Caco-2 (cell line): ENCODE measurements around the gene LXN. TPM values are rescaled to one million over a fixed set of nuclear protein-coding genes. Genes with fewer than 3 reads are reported as not detected.

Experiments
- BruUV-seq: library from RNA; stranded (reverse); fragments of 400-500 nt; replicated peaks from 2 replicates; lab custom pipeline; 2021; lab: Mats Ljungman, UMichigan
- CTCF ChIA-PET: fragments of 300-600 bp; sonication (Branson Sonifier 250); formaldehyde crosslinking; loops from one replicate; lab custom pipeline; 2022; ENCODE audit warnings: antibody characterized with exemption; lab: Charles Lee
- POLR2A ChIA-PET: fragments of 300-600 bp; sonication (Branson Sonifier 250); formaldehyde crosslinking; loops from one replicate; lab custom pipeline; 2022; ENCODE audit warnings: antibody characterized with exemption; lab: Charles Lee
- DNase-seq, 2 experiments: peaks; one replicate each; pipeline versions ENCODE4 v3.0.0 to v3.0.0-alpha.2; 2020 to 2022
- H3K27me3 ChIP-seq: replicated peaks from 2 replicates; pipeline ENCODE4 v1.6.0; 2011; ENCODE audit warnings: low read length; ENCODE audit not compliant: control insufficient read depth, insufficient read depth
- H3K36me3 ChIP-seq: 2 replicates; pipeline ENCODE4 v1.5.1; 2011; ENCODE audit warnings: low read length; ENCODE audit not compliant: control insufficient read depth, insufficient read depth
- H3K4me1 ChIP-seq: fragments of 250-450 bp; sonication (Bioruptor Pico); 2 replicates; pipeline ENCODE4 v1.5.1; 2020; ENCODE audit warnings: mild to moderate bottlenecking
- H3K4me3 ChIP-seq: 2 replicates; pipeline ENCODE4 v1.5.1; 2011; ENCODE audit warnings: low read depth, mild to moderate bottlenecking, control low read depth, low read length
- H3K9me3 ChIP-seq: fragments of 250-450 bp; sonication (Bioruptor Pico); 2 replicates; pipeline ENCODE4 v1.5.1; 2020; ENCODE audit warnings: mild to moderate bottlenecking, moderate library complexity
- H3K27ac Mint-ChIP-seq: one replicate; pipeline ENCODE4 v1.8.0; 2022; ENCODE audit warnings: mixed read lengths; ENCODE audit not compliant: unreplicated experiment
- H3K27me3 Mint-ChIP-seq: one replicate; pipeline ENCODE4 v1.8.0; 2022; ENCODE audit warnings: mixed read lengths; ENCODE audit not compliant: insufficient read depth, unreplicated experiment
- H3K36me3 Mint-ChIP-seq: one replicate; pipeline ENCODE4 v1.8.0; 2022; ENCODE audit warnings: mild to moderate bottlenecking, mixed read lengths; ENCODE audit not compliant: insufficient read depth, unreplicated experiment
- H3K4me1 Mint-ChIP-seq: one replicate; pipeline ENCODE4 v1.8.0; 2022; ENCODE audit warnings: low read depth, mixed read lengths; ENCODE audit not compliant: unreplicated experiment
- H3K4me3 Mint-ChIP-seq: one replicate; pipeline ENCODE4 v1.8.0; 2022; ENCODE audit warnings: mild to moderate bottlenecking, moderate library complexity, mixed read lengths; ENCODE audit not compliant: unreplicated experiment
- H3K9me3 Mint-ChIP-seq: one replicate; pipeline ENCODE4 v1.8.0; 2022; ENCODE audit warnings: mixed read lengths; ENCODE audit not compliant: unreplicated experiment
- CTCF ChIP-seq, 2 experiments: fragments of 200-600 bp in 1 of 2; IDR thresholded peaks; 1 replicate in 1 of 2; 2 replicates in 1 of 2; pipeline versions ENCODE4 v1.5.1 to v1.8.0; 2011 to 2022; ENCODE audit warnings: antibody characterized with exemption in 1 of 2, control low read depth in 1 of 2, inconsistent platforms in 1 of 2, low read depth in 1 of 2, low read length in 1 of 2, mild to moderate bottlenecking in 1 of 2, moderate library complexity in 1 of 2; ENCODE audit not compliant: insufficient read depth in 1 of 2, severe bottlenecking in 1 of 2, unreplicated experiment in 1 of 2
- intact Hi-C: fragments of 100-400 bp; cut with micrococcal nuclease; formaldehyde crosslinking; loops from one replicate; pipeline ENCODE4 v1.10.0; 2022; ENCODE audit not compliant: unreplicated experiment
- total RNA-seq: library from RNA; stranded (reverse); gene quantifications from 2 replicates; pipeline ENCODE4 v1.2.3, GENCODE V29; 2022

Gene LXN
- total RNA-seq, 1 experiment from 2014 or later, result not detected

DNA sequence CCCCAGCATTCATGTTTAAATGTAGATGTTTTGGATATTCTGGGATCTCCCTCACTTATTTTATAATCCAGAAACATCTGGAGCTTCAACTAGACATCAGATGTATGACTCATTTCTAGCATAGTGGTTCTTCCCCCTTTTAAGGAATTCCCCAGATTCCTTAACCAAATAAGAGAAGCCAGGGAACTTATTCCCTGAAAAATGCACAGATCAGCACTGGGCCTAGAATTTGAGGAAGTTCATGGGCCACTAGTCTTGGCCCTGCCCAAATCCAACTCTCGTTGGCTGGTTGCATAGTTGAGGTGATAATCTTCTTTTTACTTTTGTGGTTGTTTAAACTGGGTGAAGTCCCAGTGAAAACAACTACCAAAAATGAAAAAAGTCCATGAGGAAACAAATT lies 39.4 kb upstream of the LXN start:
- POLR2A ChIA-PET, result no interaction called here
- H3K4me3 ChIP-seq, result no peak overlapping the region
- no TSS peak for BruUV-seq
- CTCF ChIA-PET, result no interaction called here
- DNase-seq, result no peak
- no peaks in the 10 kb centered on the region; the same call in 1 of the 2 replicates for H3K36me3 ChIP-seq
- Mint-ChIP-seq H3K4me3 (no peak overlapping the region), H3K27ac (no peak overlapping the region), H3K36me3 (peaks cover 22% of the 10 kb centered on the region), H3K4me1 (no peaks in the 10 kb centered on the region), H3K27me3 (no peaks in the 10 kb centered on the region), H3K9me3 (no peaks in the 10 kb centered on the region)
- intact Hi-C loops, result no loop called here
- H3K9me3 ChIP-seq, result no peaks in the 10 kb centered on the region
- no peaks in the 10 kb centered on the region for H3K27me3 ChIP-seq
- TF ChIP-seq CTCF (IDR thresholded peaks at IDR 0.05; ENCODE audit: insufficient read depth in 1 of 2, low read depth in 1 of 2, low read length in 1 of 2, severe bottlenecking in 1 of 2, unreplicated experiment in 1 of 2), result no peak
- no peaks in the 10 kb centered on the region for H3K4me1 ChIP-seq

DNA sequence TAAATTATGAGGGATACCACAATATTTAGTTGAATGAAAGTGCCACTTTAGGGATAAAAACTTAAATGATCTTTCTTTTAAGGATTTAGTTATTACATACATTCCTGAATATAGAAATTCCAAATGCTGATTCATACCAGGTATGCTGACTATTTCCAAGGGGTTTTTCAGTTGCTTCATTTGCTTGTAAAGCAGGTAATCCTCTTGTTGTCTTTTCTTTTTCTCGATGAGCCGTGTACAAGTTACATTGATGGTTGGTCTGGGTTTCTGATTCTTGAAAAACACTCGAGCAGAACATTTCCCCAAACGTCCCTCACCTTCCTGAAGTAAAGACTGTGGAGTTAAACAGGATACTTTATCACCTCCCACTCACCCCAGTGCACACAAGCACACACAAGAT lies 38.2 kb upstream of the LXN start:
- no peaks in the 10 kb centered on the region for H3K9me3 ChIP-seq
- no peak for TF ChIP-seq CTCF (IDR thresholded peaks at IDR 0.05; ENCODE audit: insufficient read depth in 1 of 2, low read depth in 1 of 2, low read length in 1 of 2, severe bottlenecking in 1 of 2, unreplicated experiment in 1 of 2)
- no peaks in the 10 kb centered on the region for H3K27me3 Mint-ChIP-seq
- H3K27ac Mint-ChIP-seq, result no peak overlapping the region
- ChIA-PET CTCF (no interaction called here), POLR2A (no interaction called here)
- H3K4me1 Mint-ChIP-seq, result no peaks in the 10 kb centered on the region
- no peaks in the 10 kb centered on the region for H3K9me3 Mint-ChIP-seq
- intact Hi-C loops, result no loop called here
- no peaks in the 10 kb centered on the region for H3K4me1 ChIP-seq
- no peak overlapping the region for H3K4me3 ChIP-seq
- H3K27me3 ChIP-seq, result no peaks in the 10 kb centered on the region
- H3K4me3 Mint-ChIP-seq, result no peak overlapping the region
- peaks cover 22% of the 10 kb centered on the region for H3K36me3 Mint-ChIP-seq
- DNase-seq, result no peak
- BruUV-seq, result no TSS peak
- no peaks in the 10 kb centered on the region; the same call in 1 of the 2 replicates for H3K36me3 ChIP-seq

GRCh38 chr3:158709666-158710083 lies 37.2 kb upstream of the LXN start:
- intact Hi-C loops, result no loop called here
- no peaks in the 10 kb centered on the region; the same call in 1 of the 2 replicates for H3K36me3 ChIP-seq
- Mint-ChIP-seq H3K27ac (no peak overlapping the region), H3K36me3 (peaks cover 22% of the 10 kb centered on the region), H3K9me3 (no peaks in the 10 kb centered on the region), H3K4me1 (no peaks in the 10 kb centered on the region), H3K4me3 (no peak overlapping the region), H3K27me3 (no peaks in the 10 kb centered on the region)
- ChIA-PET CTCF (no interaction called here), POLR2A (no interaction called here)
- H3K9me3 ChIP-seq, result no peaks in the 10 kb centered on the region
- DNase-seq, result no peak
- no TSS peak for BruUV-seq
- no peak overlapping the region for H3K4me3 ChIP-seq
- no peaks in the 10 kb centered on the region for H3K4me1 ChIP-seq
- H3K27me3 ChIP-seq, result no peaks in the 10 kb centered on the region
- no peak for TF ChIP-seq CTCF (IDR thresholded peaks at IDR 0.05; ENCODE audit: insufficient read depth in 1 of 2, low read depth in 1 of 2, low read length in 1 of 2, severe bottlenecking in 1 of 2, unreplicated experiment in 1 of 2)
